GM19193 (cell line): ENCODE results near the gene ULK1.

ENCODE experiments used
- POLR2A ChIP-seq: IDR thresholded peaks from 4 replicates; pipeline ENCODE4 v1.6.1; 2011; ENCODE audit not compliant: insufficient read depth, insufficient read length; ENCODE audit errors: extremely low read depth

ULK1 gene

GRCh38 chr12:131857908-131858850 is 36.2 kb upstream of the ULK1 start:
- no peak for TF ChIP-seq POLR2A

GRCh38 chr12:131860472-131861260 is 33.8 kb upstream of the ULK1 start:
- no peak for TF ChIP-seq POLR2A

GRCh38 chr12:131861261-131862083 is 33.0 kb upstream of the ULK1 start:
- no peak for TF ChIP-seq POLR2A

DNA sequence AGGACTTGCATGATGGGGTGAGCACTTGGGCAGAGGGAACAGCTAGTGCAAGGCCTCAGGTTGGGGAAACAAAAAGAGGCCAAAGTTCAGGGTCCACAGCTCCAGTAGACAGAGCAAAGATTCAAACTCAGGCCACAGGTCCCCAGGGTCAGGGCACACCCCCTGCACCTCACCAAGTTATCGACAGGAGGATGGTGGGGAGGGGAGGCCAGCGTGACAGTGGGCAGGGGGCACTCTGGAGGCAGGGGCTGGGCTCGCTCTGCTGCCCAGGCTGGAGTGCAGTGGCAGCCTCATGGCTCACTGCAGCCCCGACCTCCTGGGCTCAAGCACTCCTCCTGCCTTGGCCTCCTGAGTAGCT is 32.4 kb upstream of the ULK1 start:
- TF ChIP-seq POLR2A, result no peak

GRCh38 chr12:131862600-131862993 is 31.8 kb upstream of the ULK1 start:
- no peak for TF ChIP-seq POLR2A

GRCh38 chr12:131862994-131863710 is 31.3 kb upstream of the ULK1 start:
- TF ChIP-seq POLR2A, result no peak

GRCh38 chr12:131863711-131864396 is 30.6 kb upstream of the ULK1 start:
- no peak for TF ChIP-seq POLR2A

DNA sequence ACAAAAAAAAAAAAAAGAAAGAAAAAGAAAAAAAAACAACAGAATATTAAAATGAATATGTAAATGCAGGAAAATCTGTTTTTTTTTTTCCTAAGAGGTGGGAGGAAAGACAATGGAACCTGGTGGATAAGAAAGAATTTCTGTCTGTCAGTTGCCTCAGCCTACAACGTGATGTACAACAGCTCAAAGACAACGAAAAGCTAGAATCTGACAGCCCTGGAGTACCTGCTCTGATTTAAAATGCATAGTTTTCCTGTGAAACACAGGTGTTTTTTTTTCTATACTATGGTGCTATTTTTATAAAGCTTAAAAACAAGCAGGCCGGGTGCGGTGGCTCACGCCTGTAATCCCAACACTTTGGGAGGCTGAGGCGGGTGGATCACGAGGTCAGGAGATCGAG is 30.0 kb upstream of the ULK1 start:
- TF ChIP-seq POLR2A, result no peak

GRCh38 chr12:131865180-131865875 is 29.1 kb upstream of the ULK1 start:
- no peak for TF ChIP-seq POLR2A

DNA sequence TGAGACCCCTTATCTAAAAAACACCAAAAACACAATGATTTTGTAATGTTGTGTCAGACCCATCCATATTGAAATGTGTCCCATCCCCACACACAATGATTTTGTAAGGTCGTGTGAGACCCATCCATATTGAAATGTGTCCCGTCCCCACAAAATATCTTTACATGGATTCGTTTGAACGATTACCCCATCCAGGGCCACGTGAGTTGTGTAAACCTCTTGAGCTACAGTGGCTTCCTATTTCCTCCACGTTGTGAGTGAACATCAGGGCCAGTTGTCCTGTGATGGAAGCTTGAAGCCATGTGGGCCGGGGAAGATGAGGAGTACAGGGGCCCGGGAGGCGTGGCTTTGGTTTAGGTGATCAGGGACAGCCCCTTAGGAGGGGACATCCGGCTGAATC is 27.0 kb upstream of the ULK1 start:
- no peak for TF ChIP-seq POLR2A

- TF ChIP-seq POLR2A, result no peak
Observed at GRCh38 chr12:131867891-131868675, 26.3 kb upstream of the ULK1 start.

GRCh38 chr12:131869871-131870418 is 24.5 kb upstream of the ULK1 start:
- no peak for TF ChIP-seq POLR2A
